HG02884 (cell line): ENCODE measurements around the gene MSANTD7.
"Not testable (repeated sequence)": the region's sequence is repeated elsewhere in the genome, so short reads cannot be mapped to it uniquely, and the experiment has no call there.

Experiments
- ATAC-seq: cut with Tn5 transposase; IDR thresholded peaks from one replicate; pipeline ENCODE4 v1.9.1; 2021; ENCODE audit warnings: mild to moderate bottlenecking, moderate library complexity; ENCODE audit not compliant: unreplicated experiment

MSANTD7 gene

GRCh38 chr10:14837003-14837756 lies 926 bp upstream of the MSANTD7 start:
- ATAC-seq = no peak

GRCh38 chr10:14838582-14839304 lies 637 bp downstream of the MSANTD7 start:
- ATAC-seq = no peak

GRCh38 chr10:14839305-14839695 lies 1.2 kb downstream of the MSANTD7 start:
- no peak for ATAC-seq

- ATAC-seq = no peak
Observed at GRCh38 chr10:14840178-14840577, 2.1 kb downstream of the MSANTD7 start.

DNA sequence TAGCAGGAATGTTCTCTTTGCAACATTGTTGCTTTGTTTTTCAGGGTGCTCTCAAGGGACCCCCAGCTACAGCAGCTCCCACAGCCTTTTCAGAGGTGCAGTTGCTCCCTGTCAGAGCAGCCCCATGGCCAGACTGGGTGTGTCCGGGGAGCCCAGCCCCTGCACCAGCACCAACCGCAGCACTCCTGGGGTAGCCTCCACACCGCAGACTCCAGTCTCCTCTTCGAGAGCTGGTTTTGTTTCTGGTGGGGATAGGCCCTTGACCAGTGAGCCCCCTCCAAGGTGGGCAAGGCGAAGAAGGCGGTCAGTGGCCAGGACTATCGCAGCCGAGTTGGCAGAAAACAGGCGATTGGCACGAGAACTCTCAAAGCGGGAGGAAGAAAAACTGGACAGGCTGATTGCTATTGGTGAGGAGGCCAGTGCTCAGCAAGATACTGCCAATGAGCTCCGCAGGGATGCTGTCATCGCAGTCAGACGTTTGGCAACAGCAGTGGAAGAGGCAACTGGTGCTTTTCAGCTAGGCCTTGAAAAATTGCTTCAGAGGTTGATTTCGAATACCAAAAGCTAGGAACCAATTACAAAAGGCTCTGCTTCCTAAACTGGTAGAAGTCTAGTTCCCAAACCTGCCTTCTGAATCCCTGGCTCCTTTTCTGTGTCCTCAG lies 5.4 kb downstream of the MSANTD7 start:
- ATAC-seq = no peak

DNA sequence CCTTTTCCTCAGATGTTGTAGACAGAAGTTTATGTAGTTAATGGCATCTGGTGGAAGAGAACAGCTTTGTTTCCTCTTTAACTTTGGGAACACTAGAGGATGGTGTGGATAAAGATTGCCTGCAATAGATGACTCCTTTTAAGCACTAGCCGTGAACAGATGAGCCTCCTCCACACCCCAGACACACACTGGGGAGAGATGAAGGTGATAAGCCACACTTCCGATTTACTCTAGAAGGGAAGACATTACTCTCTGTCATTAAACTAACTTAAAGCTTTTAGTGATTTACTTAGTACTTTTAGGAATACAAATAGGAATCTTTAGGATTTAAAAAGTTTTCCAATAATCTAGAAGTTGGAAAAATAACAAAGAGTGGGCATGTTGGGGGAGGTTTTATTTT lies 6.8 kb downstream of the MSANTD7 start:
- ATAC-seq = no peak

DNA sequence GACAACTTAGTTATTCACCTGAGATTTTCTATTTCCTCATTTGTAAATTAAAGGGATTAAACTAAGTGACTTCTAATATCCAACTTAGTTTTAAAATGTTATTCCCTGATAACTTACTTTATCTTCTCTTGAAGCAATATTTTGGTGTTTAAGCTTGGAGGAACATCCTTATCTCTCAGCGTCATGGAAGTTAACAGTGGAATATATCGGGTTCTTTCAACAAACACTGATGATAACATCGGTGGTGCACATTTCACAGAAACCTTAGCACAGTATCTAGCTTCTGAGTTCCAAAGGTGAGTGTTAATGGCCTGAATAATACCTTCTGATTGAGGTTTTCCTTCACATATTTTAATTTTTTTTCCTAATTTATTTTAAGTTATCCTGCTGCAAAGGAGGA lies 14.1 kb downstream of the MSANTD7 start:
- no peak for ATAC-seq

- ATAC-seq = no peak
Observed at GRCh38 chr10:14855453-14855852, 17.3 kb downstream of the MSANTD7 start.

DNA sequence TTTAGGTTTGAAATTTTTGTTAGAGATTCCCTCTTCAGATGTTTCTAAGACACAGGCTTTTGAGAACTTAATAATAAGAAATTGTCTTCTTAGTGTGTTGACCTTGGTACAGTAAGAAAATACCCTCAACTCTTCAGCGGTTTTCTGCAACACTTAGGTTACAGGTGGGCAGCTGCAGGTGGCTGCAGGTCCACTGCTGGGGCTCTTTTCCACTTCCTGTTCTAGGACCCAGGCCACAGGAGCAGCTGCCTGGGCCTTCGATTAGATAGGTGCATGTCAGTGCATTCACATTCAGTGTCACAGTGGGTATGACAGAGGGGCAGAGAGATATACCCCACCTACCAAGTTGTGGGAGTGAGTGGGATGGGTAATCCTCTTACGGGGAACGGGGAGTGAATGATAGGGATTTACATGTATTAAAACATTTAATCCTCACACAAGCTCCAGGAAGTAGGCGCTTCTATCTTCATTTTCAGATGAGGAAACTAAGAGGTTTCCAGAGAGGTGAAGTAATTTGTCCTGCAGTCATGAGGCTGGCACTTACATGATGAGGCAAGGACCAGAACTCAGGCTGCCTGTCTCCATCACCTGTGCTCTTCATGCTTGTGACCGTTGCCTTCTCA lies 20.3 kb downstream of the MSANTD7 start:
- ATAC-seq = no peak

DNA sequence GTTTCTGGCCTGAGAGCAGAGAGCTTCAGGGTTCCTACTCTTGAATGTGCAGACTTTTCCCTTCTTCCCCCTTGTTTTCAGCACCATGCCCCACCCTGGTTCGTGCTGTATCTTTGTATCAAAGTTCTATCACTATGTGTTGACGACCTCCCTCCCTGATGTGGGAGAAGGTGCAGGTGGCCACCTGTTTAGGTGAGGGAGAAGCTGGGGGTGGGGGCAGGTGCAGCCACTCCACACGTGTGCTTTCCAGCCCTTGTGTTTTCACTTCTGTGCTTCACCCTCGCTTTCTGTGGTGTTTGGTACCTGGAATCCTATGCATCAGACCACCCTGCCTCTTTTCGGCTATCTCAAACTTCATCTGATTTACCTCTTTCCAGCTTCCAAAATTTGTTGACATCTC lies 20.9 kb downstream of the MSANTD7 start:
- no peak for ATAC-seq

- no peak for ATAC-seq
Observed at GRCh38 chr10:14859775-14860174, 21.7 kb downstream of the MSANTD7 start.

DNA sequence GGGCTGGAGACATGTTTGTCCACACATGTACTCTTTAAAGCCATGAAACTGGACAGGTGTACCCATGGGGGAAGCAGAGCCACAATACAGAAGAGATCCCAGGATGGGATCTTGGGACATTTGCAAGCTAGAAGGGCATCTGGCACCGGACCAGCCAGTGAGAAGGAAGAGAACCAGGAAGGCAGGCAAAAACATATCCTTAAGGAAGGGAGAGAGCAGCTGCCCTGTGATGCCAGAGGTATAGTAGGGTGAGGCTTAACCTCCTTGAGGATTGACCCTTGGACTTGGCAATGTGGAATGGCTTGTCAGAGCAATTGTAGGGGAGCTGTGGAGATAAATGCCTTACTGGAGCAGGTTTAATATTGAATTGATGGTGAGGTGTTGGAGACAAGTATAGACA lies 22.7 kb downstream of the MSANTD7 start:
- no peak for ATAC-seq

GRCh38 chr10:14864466-14864865 lies 26.4 kb downstream of the MSANTD7 start:
- ATAC-seq = not testable (repeated sequence)

- ATAC-seq = not testable (repeated sequence)
Observed at GRCh38 chr10:14864871-14865270, 26.8 kb downstream of the MSANTD7 start.

DNA sequence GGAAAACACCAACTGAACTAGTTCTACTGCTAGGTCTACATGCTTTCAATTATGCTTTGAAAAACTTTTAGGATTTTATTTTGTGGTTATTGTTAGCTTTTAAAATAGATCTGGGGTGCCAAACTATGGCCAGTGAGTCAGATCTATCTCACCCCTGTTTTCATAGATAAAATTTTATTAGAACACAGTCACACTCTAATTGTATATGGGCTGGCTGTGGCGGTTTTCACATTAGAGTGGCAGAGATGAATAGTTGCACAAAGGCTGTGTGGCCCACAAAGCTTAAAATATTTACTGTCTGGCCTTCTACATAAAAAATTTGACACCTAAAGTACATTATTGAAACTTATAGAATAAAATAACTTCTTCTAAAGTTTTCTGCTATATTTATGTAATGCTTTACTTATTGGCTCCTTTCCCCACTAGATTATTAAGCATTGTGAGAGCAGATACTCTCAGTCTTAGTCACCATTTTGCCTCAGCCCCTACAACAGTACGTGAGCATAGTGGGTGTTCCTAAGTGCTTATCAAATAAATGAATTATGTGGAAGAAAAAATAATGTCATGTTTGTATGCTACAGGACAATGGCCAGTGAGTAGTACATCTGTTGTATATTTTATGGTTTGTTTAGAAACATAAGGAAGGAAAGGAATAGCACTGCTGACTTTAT lies 35.1 kb downstream of the MSANTD7 start:
- ATAC-seq = peak; percentile 59

DNA sequence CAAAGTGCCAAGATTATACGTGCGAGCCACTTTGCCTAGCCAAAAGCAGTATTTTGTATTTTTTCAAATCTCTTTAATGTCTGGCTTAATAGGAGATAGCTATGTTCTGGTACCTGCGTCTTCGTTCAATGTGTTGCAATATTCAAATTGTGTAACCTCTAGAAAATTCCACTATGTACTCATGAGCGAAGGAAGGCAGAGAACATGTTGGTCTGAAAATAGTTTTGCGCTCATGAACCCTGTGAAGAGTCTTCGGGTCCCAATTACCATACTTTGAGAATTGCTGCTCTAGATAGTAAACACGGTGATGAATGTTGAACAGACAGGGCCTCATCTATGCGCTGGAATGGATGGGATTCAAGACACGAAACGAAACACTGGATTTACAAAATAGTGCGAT lies 37.8 kb downstream of the MSANTD7 start:
- ATAC-seq = no peak

DNA sequence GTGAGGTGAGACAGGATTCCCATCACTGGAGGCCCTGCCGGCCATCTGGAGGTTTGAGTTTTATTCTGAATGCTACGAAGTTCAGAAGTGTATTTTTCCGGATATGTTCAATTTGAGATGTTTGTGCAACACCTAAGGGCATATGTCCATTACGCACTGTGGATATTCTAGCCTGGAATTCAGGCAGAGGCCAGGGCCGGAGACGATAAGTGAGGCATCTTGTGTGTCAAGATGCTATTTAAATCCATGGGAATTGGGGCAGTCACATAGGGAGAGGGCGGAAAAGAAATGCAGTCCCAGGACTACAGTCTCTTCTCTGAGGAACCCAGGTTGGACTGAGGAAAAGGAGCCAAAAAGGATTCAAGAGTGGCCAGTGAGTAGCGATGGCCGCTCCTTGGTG lies 38.7 kb downstream of the MSANTD7 start:
- no peak for ATAC-seq

DNA sequence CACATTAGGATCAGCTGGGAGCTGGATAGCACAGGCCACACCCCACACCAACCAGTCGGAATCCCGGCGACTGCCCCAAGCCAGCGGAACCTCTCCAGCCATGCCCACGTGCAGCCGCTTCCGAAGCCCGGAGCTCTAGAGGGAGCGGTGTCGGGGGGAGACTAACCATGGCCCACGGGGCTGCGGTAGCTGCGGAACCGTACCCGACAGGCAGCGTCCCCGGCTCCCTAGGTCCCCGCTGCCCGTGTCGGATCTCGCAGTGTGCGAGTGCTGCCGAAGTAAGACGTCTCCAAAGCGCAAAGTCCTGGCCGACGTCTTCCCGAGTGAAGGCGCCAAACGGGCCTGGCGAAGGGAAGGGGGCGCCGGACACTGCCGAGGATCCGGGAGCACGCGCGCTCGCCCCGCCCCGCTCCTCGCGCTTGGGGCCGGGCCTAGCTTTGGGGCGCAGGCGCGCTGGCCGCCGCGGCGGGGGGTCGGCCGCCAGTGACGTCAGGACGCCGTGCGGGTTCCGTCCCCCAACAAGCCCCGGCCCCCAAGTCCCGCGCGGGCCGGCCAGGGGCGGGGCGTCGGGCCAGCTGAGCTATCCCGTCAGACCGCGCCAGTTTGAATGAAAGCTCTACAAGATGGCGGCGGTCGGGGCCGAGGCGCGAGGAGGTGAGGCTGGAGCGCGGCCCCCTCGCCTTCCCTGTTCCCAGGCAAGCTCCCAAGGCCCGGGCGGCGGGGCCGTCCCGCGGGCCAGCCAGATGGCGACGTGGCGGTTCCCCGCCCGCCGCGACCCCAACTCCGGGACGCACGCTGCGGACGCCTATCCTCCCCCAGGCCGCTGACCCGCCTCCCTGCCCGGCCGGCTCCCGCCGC lies 40.4 kb downstream of the MSANTD7 start, which contains the start of gene SUV39H2:
TSS of gene SUV39H2 (plus strand) at position 601 of the 858 bp plus-strand sequence. CDS start at position 624, 23 bp downstream.
- peak; percentile 89 for ATAC-seq

GRCh38 chr10:14879124-14879927 lies 41.2 kb downstream of the MSANTD7 start:
- peak; percentile 19 for ATAC-seq
